Skeletal muscle satellite cell (primary cell): Measurements from ENCODE around the gene CDC45.
A peak's percentile ranks its signal among the peaks of the same experiment; 100 is the strongest.
"Not testable (repeated sequence)": the region's sequence is repeated elsewhere in the genome, so short reads cannot be mapped to it uniquely, and the experiment has no call there.

Source experiments
- H3K27me3 ChIP-seq: 2 replicates; pipeline ENCODE4 v1.7.0; 2013; ENCODE audit warnings: low read length; ENCODE audit not compliant: control insufficient read depth, insufficient read depth
- H3K36me3 ChIP-seq: 2 replicates; pipeline ENCODE4 v1.7.0; 2013; ENCODE audit warnings: mild to moderate bottlenecking, control low read depth, low read length; ENCODE audit not compliant: insufficient read depth
- H3K4me1 ChIP-seq: 2 replicates; pipeline ENCODE4 v1.7.0; 2013; ENCODE audit warnings: low read length; ENCODE audit not compliant: control insufficient read depth, insufficient read depth
- H3K4me2 ChIP-seq: 2 replicates; pipeline ENCODE4 v1.7.0; 2013; ENCODE audit warnings: mild to moderate bottlenecking, low read length
- H3K4me3 ChIP-seq: 2 replicates; pipeline ENCODE4 v1.7.0; 2013; ENCODE audit warnings: low read length
- H3K9ac ChIP-seq: 2 replicates; pipeline ENCODE4 v1.7.0; 2013; ENCODE audit warnings: mild to moderate bottlenecking, low read depth, low read length, moderate library complexity
- H3K9me3 ChIP-seq: replicated peaks from 2 replicates; pipeline ENCODE4 v1.7.0; 2013; ENCODE audit warnings: mild to moderate bottlenecking, control low read depth, low read length

The CDC45 gene

GRCh38 chr22:19440411-19441195, 39.1 kb upstream of the CDC45 start:
- Histone ChIP-seq H3K27me3 (no peaks in the 10 kb centered on the region), H3K9ac (no peak overlapping the region), H3K9me3 (no peaks in the 10 kb centered on the region), H3K4me2 (no peak overlapping the region), H3K4me3 (no peak overlapping the region), H3K4me1 (no peaks in the 10 kb centered on the region), H3K36me3 (peaks cover 16% of the 10 kb centered on the region)

- Histone ChIP-seq H3K4me3 (no peak overlapping the region), H3K4me1 (peaks cover 7% of the 10 kb centered on the region), H3K27me3 (no peaks in the 10 kb centered on the region), H3K9ac (no peak overlapping the region), H3K4me2 (no peak overlapping the region), H3K36me3 (peaks cover 12% of the 10 kb centered on the region), H3K9me3 (no peaks in the 10 kb centered on the region)
Observed at GRCh38 chr22:19442166-19442565, 37.6 kb upstream of the CDC45 start.

- peaks cover 16% of the 10 kb centered on the region for H3K4me1 ChIP-seq
- no peak overlapping the region for H3K4me2 ChIP-seq
- no peaks in the 10 kb centered on the region for H3K27me3 ChIP-seq
- no peaks in the 10 kb centered on the region for H3K9me3 ChIP-seq
- H3K4me3 ChIP-seq, result no peak overlapping the region
- no peak overlapping the region for H3K9ac ChIP-seq
- H3K36me3 ChIP-seq, result peaks cover 12% of the 10 kb centered on the region
Observed at GRCh38 chr22:19443544-19444211, 36.0 kb upstream of the CDC45 start.

GRCh38 chr22:19445279-19445982, 34.3 kb upstream of the CDC45 start:
- H3K4me2 ChIP-seq, H3K4me3 ChIP-seq, H3K9me3 ChIP-seq, H3K27me3 ChIP-seq, H3K9ac ChIP-seq: not testable (repeated sequence)
- peaks cover 22% of the 10 kb centered on the region for H3K36me3 ChIP-seq
- H3K4me1 ChIP-seq, result peaks cover 20% of the 10 kb centered on the region

- Histone ChIP-seq H3K9ac (peak overlapping the region; percentile 89), H3K4me1 (peaks cover 20% of the 10 kb centered on the region), H3K36me3 (peaks cover 29% of the 10 kb centered on the region), H3K27me3 (no peaks in the 10 kb centered on the region), H3K4me2 (peak overlapping the region; percentile 80), H3K9me3 (no peaks in the 10 kb centered on the region), H3K4me3 (peak overlapping the region; percentile 95)
Observed at GRCh38 chr22:19446603-19447329, 33.0 kb upstream of the CDC45 start.

GRCh38 chr22:19447330-19448075, 32.2 kb upstream of the CDC45 start, which contains the start of gene C22orf39:
Gene C22orf39 (minus strand): TSS chr22:19447711. CDS start chr22:19447688, 23 bp downstream.
- Histone ChIP-seq H3K4me1 (peaks cover 20% of the 10 kb centered on the region), H3K4me3 (peak within 1 kb of the TSS; percentile 95), H3K9ac (peak within 1 kb of the TSS; percentile 89), H3K36me3 (peaks cover 31% of the 10 kb centered on the region), H3K27me3 (no peaks in the 10 kb centered on the region), H3K9me3 (no peaks in the 10 kb centered on the region), H3K4me2 (peak within 1 kb of the TSS; percentile 80)

GRCh38 chr22:19448076-19448607, 31.6 kb upstream of the CDC45 start:
- H3K4me2 ChIP-seq, result peak overlapping the region; percentile 80
- peak overlapping the region; percentile 89 for H3K9ac ChIP-seq
- H3K27me3 ChIP-seq, result no peaks in the 10 kb centered on the region
- H3K9me3 ChIP-seq, result no peaks in the 10 kb centered on the region
- H3K36me3 ChIP-seq, result peaks cover 37% of the 10 kb centered on the region
- H3K4me1 ChIP-seq, result peaks cover 20% of the 10 kb centered on the region
- H3K4me3 ChIP-seq, result peak overlapping the region; percentile 95

- Histone ChIP-seq H3K27me3 (no peaks in the 10 kb centered on the region), H3K4me2 (peak overlapping the region; percentile 80), H3K4me3 (no peak overlapping the region), H3K9me3 (no peaks in the 10 kb centered on the region), H3K4me1 (peaks cover 20% of the 10 kb centered on the region), H3K9ac (no peak overlapping the region), H3K36me3 (peaks cover 40% of the 10 kb centered on the region)
Observed at GRCh38 chr22:19448739-19449421, 30.8 kb upstream of the CDC45 start.

GRCh38 chr22:19449422-19449767, 30.3 kb upstream of the CDC45 start:
- Histone ChIP-seq H3K9ac (no peak overlapping the region), H3K27me3 (no peaks in the 10 kb centered on the region), H3K36me3 (peaks cover 40% of the 10 kb centered on the region), H3K4me3 (no peak overlapping the region), H3K4me1 (peaks cover 20% of the 10 kb centered on the region), H3K4me2 (no peak overlapping the region), H3K9me3 (no peaks in the 10 kb centered on the region)
